ENCODE data around the gene ATP1A1.

The ATP1A1 gene

DNA sequence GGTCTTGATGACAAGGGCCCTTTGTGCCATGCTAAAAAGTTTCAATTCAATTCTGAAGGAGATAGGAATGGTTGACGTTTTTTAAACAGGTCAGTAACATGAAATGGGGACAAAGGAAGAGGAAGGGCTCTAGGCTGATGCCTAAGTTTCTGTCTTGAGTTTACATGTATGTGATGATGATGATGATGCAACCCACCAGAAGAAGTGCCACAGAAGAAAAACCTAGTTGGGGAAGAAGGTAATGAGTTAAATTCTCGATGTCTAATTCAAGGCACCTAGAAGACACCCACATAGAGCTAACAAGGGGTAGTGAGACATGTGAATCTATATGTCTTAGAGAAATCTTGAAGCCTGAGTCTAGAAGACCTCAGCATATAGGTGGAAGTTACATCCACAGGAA lies 44.4 kb upstream of the ATP1A1 start:
- in situ Hi-C loops (cut with HindIII; ENCODE audit: low sequenced_read_pairs), result no loop called here
- H3K4me3 ChIP-seq (ENCODE audit: low read depth, low read length), result no peak overlapping the region
- DNase-seq (ENCODE audit: low read depth, low spot score), result no peak
- TF ChIP-seq, protein P1, sequence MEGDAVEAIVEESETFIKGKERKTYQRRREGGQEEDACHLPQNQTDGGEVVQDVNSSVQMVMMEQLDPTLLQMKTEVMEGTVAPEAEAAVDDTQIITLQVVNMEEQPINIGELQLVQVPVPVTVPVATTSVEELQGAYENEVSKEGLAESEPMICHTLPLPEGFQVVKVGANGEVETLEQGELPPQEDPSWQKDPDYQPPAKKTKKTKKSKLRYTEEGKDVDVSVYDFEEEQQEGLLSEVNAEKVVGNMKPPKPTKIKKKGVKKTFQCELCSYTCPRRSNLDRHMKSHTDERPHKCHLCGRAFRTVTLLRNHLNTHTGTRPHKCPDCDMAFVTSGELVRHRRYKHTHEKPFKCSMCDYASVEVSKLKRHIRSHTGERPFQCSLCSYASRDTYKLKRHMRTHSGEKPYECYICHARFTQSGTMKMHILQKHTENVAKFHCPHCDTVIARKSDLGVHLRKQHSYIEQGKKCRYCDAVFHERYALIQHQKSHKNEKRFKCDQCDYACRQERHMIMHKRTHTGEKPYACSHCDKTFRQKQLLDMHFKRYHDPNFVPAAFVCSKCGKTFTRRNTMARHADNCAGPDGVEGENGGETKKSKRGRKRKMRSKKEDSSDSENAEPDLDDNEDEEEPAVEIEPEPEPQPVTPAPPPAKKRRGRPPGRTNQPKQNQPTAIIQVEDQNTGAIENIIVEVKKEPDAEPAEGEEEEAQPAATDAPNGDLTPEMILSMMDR (IDR thresholded peaks at IDR 0.05; ENCODE audit: low read depth, low read length), result no peak

DNA sequence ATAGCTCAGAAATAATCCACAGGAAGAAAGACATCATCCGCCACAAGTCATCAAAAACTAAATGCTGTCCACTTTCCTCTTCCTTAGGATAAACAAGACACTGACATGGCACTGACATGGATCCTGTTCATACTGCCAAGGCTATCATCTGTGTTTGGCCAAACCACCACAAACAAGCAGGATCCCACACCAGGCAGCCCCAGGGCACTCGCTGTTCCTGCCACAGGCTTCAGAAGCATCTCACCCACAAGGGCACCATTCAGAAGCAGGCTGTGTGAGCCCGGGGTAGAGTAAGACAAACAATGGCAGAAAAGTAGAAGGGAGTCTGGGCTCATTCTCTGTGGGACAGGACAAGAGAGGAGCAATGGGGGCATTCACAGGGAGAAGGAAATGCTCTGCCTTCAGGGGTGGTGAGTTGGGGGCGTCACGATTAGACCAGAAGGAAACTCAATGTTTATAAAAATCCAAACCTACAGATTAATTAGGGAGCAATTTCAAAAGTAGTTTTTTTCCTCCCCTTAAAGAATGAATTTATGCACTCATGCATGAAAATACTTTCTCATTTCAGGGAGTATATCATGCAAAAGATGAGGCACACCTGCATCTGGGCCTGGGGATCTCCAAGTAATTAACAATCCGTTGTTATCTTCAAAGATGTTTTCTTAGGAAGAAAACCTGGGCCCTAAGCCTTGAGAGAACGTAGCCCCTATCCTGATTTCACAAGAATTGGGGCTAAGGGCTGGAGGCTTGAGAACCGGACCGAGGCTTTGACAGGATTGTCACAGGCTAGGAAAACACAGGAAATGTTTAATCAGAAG lies 43.3 kb upstream of the ATP1A1 start:
- DNase-seq (ENCODE audit: low read depth, low spot score), result no peak
- TF ChIP-seq, protein P1 (IDR thresholded peaks at IDR 0.05; ENCODE audit: low read depth, low read length), result no peak
- no peak overlapping the region for H3K4me3 ChIP-seq (ENCODE audit: low read depth, low read length)
- in situ Hi-C loops (cut with HindIII; ENCODE audit: low sequenced_read_pairs), result no loop called here

GRCh38 chr1:116330342-116330652 lies 42.7 kb upstream of the ATP1A1 start:
- in situ Hi-C loops (cut with HindIII; ENCODE audit: low sequenced_read_pairs), result no loop called here
- no peak for DNase-seq (ENCODE audit: low read depth, low spot score)
- H3K4me3 ChIP-seq (ENCODE audit: low read depth, low read length), result no peak overlapping the region
- TF ChIP-seq, protein P1 (IDR thresholded peaks at IDR 0.05; ENCODE audit: low read depth, low read length), result no peak

- no peak for DNase-seq (ENCODE audit: low read depth, low spot score)
- in situ Hi-C loops (cut with HindIII; ENCODE audit: low sequenced_read_pairs), result no loop called here
- H3K4me3 ChIP-seq (ENCODE audit: low read depth, low read length), result no peak overlapping the region
- TF ChIP-seq, protein P1 (IDR thresholded peaks at IDR 0.05; ENCODE audit: low read depth, low read length), result no peak
Measured at GRCh38 chr1:116330846-116331245, 42.2 kb upstream of the ATP1A1 start.

DNA sequence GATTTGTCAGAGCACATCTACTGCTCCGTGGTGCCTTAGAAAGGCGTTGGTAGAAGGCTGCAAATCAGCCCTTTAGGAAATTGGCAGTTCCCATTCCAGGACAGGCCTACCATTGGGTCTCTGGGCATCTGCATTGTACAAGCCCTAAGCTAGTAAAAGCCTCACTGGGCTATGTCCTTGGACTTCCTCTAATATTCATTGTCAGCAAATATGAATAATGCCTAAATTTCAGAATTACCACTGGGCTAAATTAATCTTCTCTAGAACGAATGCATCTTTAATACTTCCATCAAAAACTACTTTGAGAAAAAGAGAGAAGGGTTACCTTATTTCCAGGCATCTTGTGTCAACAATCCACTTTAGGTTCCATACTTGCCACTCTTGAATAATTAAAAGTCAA lies 41.5 kb upstream of the ATP1A1 start:
- H3K4me3 ChIP-seq (ENCODE audit: low read depth, low read length), result no peak overlapping the region
- TF ChIP-seq, protein P1 (IDR thresholded peaks at IDR 0.05; ENCODE audit: low read depth, low read length), result no peak
- no peak for DNase-seq (ENCODE audit: low read depth, low spot score)
- in situ Hi-C loops (cut with HindIII; ENCODE audit: low sequenced_read_pairs), result no loop called here

GRCh38 chr1:116332451-116332850 lies 40.6 kb upstream of the ATP1A1 start:
- TF ChIP-seq, protein P1 (IDR thresholded peaks at IDR 0.05; ENCODE audit: low read depth, low read length), result no peak

More at GRCh38 chr1:116332451-116332850, 40.6 kb upstream of the ATP1A1 start:
- in situ Hi-C loops (cut with HindIII; ENCODE audit: low sequenced_read_pairs), result no loop called here
- no peak for DNase-seq (ENCODE audit: low read depth, low spot score)
- H3K4me3 ChIP-seq (ENCODE audit: low read depth, low read length), result no peak overlapping the region

Measured in astrocyte of the spinal cord (primary cell).